K562 treated with DMSO at 1 percent for 24 hours (cell line): ENCODE results near the gene DNMT3B. TPM values are rescaled to one million over a fixed set of nuclear protein-coding genes. Genes with fewer than 3 reads are reported as not detected.

ENCODE experiments used
- total RNA-seq: library from RNA; unstranded; fragments of 300-600 nt; gene quantifications from 2 replicates; pipeline ENCODE4 v1.2.3, GENCODE V29; 2022; ENCODE audit warnings: low read depth; ENCODE audit not compliant: insufficient read depth

Gene DNMT3B
- total RNA-seq: 29.0 and 29.2 TPM in 2 replicates

DNA sequence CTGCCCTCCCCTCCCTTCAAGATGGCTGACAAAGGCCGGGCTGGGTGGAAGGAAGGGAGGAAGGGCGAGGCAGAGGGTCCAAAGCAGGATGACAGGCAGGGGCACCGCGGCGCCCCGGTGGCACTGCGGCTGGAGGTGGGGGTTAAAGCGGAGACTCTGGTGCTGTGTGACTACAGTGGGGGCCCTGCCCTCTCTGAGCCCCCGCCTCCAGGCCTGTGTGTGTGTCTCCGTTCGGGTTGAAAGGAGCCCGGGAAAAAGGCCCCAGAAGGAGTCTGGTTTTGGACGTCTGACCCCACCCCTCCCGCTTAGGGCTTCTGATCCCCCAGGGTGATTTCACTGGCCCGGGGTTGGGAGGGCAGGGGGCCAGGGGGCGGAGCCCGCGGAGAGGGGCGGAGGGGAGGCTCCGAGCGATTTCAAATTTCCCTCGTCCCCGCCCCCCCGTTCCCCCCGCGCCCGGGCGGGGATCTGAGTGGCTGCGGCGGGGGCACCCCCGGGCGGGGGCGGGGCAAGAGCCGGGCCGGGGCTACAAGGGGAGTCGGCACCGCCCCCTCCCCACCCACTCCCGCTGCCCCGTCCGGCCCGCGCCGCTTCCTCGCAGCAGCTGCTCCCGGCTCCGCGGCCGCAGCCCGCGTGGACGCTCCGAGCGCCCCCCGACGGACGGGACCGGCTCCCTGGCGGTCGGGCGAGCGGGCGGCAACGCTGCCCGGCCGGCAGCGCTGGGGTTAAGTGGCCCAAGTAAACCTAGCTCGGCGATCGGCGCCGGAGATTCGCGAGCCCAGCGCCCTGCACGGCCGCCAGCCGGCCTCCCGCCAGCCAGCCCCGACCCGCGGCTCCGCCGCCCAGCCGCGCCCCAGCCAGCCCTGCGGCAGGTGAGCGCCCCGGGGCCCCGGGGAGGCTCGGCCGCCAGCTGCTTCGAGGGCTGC lies at the start of gene DNMT3B:
TSS of gene DNMT3B (plus strand) at position 555 of the 923 bp plus-strand sequence. CDS start 17,939 bp downstream, outside the sequence.

DNA sequence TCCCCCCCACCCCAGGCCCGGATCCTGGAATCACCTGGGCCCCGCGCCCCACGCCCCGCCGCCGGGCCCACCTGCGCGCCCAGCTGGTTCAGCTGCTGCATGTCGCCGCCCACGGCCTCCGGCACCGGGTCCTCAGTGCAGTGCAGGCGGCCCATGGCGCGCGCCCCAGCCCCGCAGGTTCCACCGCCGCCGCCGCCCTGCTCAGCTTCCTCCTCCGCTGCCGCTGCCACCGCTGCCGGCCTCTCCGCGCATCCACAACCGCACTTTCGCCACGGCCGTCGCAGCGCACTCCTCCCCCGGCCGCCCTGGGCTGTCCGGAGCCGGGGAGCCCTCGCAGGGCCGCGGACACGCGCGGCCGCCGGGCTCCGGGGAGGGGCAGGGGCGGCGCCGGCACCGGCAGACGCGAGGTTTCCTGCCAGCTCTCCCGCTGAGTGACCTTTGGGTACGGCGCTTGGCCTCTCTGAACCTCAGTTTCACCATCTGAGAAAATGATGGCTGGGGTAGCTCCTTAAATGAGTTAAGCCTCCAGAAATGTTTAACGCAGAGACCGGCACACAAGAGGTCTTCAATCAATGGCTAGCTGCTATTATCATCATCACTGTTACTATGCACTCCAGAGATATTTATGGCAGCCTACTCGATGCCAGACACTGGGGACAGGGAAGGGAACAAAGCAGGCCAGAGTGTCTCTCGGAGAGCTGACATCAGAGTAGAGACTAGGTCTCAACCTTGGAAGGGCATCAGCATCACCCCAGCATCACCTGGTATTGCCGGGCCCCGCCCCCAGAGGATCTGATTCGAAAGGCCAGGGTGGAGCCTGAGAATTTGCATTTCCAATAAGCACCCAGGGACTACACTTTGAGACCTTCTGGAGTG lies 18.7 kb upstream of the DNMT3B start, which contains the start of gene COMMD7:
TSS of gene COMMD7 (minus strand) at position 231 of the 876 bp plus-strand sequence. CDS start at position 155, 76 bp downstream.

Other genes with a start within 250 kb of the DNMT3B start
- 13.7 and 21.7 TPM in 2 replicates for gene NOL4L, start 177.1 kb upstream of the DNMT3B start, total RNA-seq
- 0.29 and 0.57 TPM in 2 replicates for gene C20orf203, start 88.4 kb upstream of the DNMT3B start, total RNA-seq
- gene COMMD7, start 18.9 kb upstream of the DNMT3B start, total RNA-seq: 73.2 and 78.4 TPM in 2 replicates
- gene MAPRE1, start 57.6 kb downstream of the DNMT3B start, total RNA-seq: 89.0 and 108 TPM in 2 replicates
- gene EFCAB8, start 96.5 kb downstream of the DNMT3B start, total RNA-seq: 0.15 TPM in 1 of 2 replicates, not detected in the other
- gene SUN5, start 242.0 kb downstream of the DNMT3B start, total RNA-seq: not detected in 2 replicates
- gene BPIFB2, start 245.3 kb downstream of the DNMT3B start, total RNA-seq: not detected in 2 replicates